Nucleus accumbens (tissue), 56 donors: ENCODE measurements around the gene TDRD1.

Experiments used
- DNase-seq, 56 donors: peaks; one replicate each; lab custom pipeline; 2025; lab: John Stamatoyannopoulos, UW

Gene TDRD1

GRCh38 chr10:114174695-114175188 lies 4.4 kb upstream of the TDRD1 start:
- peak in 31 of 56 donors; percentile 2 to 70 (median 46) for DNase-seq

DNA sequence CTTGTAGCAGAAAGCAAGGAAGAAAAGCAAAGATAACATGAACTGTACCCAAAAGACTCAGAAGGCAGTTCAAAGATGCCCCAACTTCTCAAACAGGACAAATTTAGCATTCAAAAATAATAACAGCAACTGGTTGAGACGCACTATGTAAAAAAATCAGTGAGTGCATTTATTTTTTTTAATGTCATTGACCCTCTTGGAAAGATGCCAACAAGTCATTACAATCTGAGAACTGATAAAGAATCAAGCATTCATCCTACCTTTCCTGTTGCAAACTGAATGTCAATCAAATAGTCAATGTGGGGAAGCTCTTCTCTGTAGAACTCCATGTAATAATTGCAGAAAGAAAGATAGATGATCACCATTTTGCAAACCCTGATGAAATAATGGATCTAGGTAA lies 3.5 kb upstream of the TDRD1 start:
- no peak for DNase-seq

- no peak for DNase-seq
Observed at GRCh38 chr10:114176511-114176910, 2.6 kb upstream of the TDRD1 start.

DNA sequence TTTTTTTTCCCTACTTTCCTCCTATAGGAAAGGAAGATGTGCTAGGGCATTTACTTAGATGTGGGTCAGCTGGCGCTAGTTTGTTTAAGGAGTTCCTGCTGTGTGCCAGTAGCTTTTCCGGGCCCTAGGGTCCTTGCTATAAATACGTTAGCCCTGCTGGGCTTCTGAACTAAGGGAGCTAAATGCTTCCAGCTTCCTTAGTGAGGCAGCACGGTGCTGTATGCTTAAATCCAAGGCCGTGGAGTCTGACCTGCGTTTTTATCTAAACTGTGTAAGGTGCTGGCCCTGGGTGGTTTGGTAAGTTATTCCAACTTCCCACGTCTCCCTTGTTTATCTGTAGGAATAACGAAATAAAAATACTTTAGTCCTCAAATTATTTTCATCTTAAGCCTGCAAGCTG lies 594 bp downstream of the TDRD1 start:
- DNase-seq = no peak

DNA sequence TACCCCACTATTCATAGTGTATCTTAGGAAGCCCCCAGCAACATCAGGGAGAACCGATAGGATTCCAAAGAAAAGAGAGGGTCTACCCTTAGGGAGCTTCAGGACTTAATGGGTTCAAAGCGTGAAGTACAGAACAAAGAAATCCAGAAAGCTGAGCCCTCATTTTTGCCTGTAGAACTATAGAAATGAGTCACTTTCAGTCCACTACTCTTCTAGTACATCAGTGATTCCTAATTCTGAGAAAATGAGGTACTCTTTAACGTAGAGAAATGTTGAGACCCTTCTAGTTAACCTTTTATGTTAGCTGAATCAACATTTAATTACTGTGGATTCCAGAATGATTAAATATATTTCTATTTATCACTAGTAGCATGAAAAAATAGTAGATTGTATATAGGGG lies 1.8 kb downstream of the TDRD1 start:
- DNase-seq = no peak

GRCh38 chr10:114181971-114182370 lies 2.8 kb downstream of the TDRD1 start:
- DNase-seq = no peak

GRCh38 chr10:114183563-114183962 lies 4.4 kb downstream of the TDRD1 start:
- DNase-seq = no peak

GRCh38 chr10:114184276-114184675 lies 5.1 kb downstream of the TDRD1 start:
- DNase-seq = no peak

DNA sequence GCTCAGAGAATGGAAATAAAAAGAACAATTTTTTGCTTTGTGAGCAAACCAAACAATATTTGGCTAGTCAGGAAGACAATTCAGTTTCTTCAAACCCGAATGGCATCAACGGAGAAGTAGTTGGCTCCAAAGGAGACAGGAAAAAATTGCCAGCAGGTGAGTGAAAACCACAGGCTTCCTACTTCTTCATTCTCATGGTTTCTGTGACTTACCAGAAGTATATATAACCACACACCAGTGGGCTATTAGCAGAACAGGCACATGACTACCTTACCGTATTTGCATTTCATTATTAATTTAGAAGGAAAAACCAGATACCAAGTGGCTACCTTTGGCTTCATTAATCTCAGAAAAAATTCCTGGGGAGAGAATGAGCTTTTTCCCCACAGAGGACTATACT lies 8.8 kb downstream of the TDRD1 start:
- no peak for DNase-seq

GRCh38 chr10:114188900-114189299 lies 9.7 kb downstream of the TDRD1 start:
- no peak for DNase-seq

DNA sequence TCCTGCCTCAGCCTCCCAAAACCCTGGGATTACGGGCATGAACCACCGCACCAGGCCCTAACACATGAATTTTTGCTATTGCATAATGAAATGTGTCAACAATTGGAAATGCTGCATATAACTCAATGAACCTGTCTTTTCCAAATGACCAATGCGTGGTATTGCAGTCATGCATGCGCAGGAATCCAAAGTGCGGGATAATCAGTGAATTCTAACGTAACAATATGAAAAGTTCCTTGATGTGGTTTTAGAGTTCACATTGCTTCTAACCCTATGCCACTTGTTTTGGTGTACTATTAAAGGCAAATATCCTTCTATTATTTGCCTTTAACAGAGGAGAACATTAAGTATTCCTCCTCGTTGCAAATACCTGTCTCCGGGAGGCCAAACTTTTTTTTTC lies 10.5 kb downstream of the TDRD1 start:
- DNase-seq = no peak

- DNase-seq = no peak
Observed at GRCh38 chr10:114195079-114195478, 15.9 kb downstream of the TDRD1 start.

GRCh38 chr10:114199239-114199638 lies 20.1 kb downstream of the TDRD1 start:
- DNase-seq = no peak

DNA sequence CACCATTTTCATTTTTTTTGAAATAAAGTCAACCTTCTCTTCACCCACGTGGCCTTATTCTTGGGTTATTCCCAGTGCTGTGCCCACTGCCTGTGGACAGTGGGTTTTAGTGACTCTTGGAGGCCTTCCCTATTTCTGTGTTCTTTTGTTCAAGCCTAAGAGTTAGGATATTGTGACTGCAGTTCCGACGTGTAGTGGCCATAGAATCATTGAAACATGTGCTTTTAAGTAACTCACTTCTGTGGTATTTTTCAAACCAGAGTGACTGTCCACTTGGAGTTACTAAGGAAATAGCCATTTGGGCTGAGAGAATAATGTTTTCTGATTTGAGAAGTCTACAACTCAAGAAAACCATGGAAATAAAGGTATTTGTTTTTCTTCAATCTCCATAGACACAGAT lies 23.7 kb downstream of the TDRD1 start:
- DNase-seq = no peak

- DNase-seq = no peak
Observed at GRCh38 chr10:114206902-114207301, 27.7 kb downstream of the TDRD1 start.

DNA sequence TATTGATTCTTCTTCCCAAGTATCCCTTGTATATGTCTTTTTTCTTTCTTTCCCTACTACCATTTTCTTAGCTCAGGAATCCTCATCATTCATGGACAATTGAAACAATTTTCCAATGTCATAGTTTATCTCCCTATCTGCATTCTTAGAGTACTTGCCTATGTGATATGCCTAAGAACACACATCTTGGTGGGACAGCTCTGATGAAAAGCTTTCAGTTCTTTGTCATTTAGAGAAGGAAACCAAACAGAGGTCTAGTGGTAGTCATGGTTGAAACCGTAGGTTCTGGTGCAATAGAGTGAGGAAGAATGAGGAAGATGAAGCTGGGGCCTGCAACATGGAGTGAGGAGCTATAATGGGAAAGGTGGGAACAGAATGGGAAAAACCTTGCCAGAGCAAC lies 28.2 kb downstream of the TDRD1 start:
- no peak for DNase-seq

GRCh38 chr10:114208351-114208750 lies 29.2 kb downstream of the TDRD1 start:
- no peak for DNase-seq

- DNase-seq = no peak
Observed at GRCh38 chr10:114212153-114212552, 33.0 kb downstream of the TDRD1 start.

DNA sequence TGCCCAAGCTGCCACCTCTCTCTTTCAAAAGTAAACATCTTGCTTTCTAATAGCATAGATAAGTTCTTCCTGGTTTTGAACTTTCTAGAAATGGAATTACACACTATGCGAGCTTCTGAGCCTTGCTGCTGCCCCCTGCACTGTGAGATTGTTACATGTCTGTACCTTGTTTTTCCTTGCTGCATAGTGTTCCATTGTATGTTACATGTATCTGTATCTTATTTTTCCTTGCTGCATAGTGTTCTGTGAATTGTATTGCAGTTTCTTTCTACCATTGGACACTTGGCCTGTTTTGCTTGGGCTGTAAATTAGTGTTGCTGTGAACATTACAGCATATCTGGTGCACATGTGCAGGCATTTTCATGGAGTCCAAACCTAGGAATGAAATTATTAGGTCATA lies 35.9 kb downstream of the TDRD1 start:
- DNase-seq = no peak

DNA sequence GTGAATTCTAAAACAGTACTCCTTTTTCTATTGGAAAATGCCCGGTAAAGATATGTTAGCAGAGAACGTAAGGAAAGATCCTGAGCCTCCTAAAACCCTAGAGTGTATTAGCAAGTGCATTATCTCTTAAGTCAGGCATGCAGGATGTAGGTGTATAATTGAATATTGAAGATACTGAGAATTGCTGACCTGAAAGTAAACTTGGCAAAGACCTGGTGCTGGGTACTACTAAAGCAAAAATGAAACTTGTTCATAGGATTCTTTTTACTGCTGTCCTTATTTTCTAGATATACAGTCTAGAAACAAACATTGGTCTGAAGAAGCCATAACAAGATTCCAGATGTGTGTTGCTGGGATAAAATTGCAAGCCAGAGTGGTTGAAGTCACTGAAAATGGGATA lies 41.1 kb downstream of the TDRD1 start:
- no peak for DNase-seq

DNA sequence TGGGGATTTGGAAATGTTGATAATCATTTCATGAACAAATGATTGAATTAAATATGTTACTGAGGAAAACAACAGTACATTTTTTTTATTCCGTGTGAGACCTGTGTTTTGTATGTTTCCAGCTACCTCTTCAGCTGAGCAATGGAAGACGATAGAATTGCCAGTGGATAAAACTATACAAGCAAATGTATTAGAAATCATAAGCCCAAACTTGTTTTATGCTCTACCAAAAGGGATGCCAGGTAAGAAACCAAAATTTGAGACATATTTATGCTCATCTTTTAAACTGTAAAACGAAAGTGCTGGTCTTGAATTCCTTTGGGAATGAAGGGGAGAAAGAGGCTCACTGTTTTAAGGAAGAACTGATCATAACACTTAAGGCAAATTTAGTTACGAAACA lies 42.1 kb downstream of the TDRD1 start:
- DNase-seq = no peak

- DNase-seq = no peak
Observed at GRCh38 chr10:114223066-114223465, 43.9 kb downstream of the TDRD1 start.

DNA sequence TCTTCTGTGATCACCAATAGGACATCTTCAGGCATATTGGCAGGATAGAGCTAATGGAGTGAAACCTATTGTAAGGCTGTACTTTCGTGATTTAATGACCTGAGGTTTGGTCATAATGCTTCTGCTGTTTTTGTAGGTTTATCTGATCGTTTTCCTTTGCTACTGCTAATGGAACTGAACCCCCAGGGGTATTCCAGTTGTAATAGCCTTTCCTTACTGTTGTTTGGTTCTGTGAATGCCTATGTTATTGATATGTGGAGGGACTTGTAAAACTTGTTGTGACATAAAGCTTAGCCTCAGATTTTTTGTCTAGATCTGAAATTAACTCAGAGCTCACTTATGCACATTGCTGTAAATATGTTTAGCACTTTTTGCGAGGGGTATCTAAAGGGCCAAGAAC lies 49.0 kb downstream of the TDRD1 start:
- no peak for DNase-seq
